EL (cell line): ENCODE results near the gene PFKL.

ENCODE experiments used
- DNase-seq: peaks from one replicate; pipeline ENCODE4 v3.0.0-alpha.2; 2016

The PFKL gene

DNA sequence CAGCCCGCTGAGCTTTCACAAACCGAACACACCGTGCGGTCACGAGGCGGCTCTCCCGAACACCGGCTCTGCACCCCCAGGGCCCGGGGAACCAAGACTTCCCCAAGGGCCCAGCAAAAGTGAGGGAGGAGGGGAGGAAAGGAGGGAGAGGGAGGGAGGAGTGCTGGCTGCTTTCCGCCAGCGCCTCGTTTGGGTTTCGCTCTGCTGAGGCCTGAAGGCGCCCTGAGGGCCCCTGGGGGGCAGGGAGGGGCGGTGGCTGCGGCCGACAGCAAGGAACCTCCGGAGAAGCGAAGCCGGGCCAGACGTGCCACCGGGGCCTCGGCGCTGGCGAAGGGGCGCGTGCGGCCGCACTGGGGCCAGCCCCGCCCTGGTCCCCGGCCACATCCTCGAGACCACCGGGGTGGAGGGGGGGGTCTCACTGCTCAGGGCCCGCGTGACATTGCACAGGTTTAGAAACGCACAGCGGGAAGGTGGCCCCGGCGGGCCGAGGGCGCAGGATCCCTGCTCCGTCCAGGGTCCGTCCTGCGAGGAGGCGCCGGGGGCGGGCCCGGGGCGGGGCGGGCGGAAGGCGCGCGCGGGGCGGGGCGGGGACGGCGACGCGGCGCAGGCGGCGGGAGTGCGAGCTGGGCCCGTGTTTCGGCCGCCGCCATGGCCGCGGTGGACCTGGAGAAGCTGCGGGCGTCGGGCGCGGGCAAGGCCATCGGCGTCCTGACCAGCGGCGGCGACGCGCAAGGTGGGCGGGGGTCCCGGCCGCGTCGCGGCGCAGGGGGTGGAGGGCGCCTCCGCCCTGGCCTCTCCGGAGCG lies at the start of gene PFKL:
PFKL (plus strand) TSS at position 596 of the 804 bp plus-strand sequence; CDS start at position 649, 53 bp downstream.
- peak; percentile 80 for DNase-seq

DNA sequence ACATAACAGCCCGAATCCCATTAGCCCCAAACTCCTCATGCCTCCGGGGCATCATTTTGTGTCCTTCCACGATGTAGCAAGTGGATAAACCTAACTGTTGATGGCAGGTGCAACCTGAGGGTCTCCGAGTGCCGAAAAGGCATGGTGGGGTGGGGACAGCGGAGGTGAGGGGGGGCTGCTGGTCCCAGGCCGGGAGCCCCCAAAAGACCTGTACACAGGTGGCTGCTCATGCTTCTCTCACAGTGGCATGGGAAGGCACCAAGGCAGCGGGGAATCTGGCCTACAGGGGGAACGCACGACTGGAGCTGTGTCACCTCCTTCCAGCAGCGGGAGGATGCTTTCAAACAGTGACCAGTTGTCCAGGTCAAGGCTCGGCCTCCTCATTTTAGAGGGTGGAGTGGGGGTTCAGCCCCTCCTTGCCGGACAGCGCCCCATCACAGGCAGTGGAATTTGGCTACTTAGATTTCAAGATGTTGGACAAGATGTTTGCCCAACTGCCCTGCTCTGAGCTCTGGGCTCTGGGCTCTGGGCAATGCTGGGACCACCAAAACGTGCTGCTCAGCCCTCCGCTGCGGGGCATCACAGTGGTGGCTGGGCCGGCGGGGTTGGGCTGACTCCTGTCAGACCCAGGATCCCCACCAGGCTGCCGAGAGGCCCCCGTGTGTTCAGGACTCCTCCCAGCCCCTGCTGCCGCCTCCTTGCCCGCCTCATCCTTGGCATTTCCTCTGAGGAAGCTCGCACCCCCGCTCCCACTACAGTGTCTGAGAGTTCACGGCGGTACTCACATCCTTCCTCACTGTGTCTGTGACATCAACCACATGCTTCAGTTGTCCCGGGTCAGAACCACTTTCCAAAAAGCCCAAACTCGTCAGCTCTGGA lies 45.8 kb upstream of the PFKL start:
- no peak for DNase-seq

DNA sequence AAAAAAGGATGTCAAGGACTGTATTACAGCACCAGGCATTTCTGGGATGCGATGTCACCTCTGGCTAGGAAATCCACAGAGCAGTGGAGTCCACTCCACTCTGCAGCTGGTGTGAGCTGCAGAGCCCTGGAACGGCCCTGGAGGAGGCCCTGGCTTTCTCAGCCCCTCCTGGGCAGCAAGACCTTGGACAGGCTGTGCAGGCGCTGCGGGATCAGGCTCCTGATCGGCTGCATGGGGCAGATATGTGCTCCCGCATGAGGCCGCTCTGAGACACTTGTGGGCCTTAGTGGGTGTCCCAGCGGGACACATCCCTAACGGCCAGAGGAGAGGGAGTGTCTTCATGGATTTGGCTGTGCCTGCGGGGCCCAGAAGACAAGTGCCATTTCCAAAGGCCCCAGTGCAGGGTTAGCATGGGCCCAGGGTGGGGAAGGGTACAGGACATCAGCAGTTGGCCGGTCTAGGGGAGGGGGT lies 44.3 kb upstream of the PFKL start:
- DNase-seq: no peak

DNA sequence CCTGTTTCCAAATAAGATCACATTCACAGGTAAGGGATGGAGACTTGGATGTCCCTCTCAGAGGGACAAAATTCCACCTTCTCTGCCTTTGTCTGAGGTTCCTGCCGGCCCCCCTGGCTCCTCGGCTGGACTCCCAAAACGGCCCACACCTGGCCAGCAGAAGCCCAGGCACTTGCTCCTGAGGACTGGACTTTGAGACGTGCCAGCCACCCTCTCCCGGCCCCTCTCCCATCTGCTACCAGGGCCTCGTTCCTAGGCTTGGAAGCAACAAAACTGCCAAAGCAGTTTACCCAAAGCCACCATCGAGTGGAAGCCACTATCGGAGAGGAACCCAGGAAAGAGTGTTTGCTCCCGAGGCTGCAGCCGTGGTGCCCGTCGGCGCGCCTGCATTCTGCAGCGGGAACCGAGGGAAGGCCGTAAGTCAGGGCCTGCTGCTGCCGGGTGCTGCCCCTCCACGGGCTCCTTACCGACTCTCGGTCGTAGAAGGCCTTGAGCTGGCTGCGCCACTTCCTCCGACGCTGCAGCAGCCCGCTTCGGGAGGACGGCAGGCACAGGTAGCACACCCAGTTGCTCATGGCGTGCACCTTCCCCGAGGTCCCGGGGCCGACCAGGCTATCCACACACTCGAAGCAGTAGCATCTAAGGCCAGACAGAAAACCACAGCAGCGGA lies 41.7 kb upstream of the PFKL start:
- DNase-seq: no peak

DNA sequence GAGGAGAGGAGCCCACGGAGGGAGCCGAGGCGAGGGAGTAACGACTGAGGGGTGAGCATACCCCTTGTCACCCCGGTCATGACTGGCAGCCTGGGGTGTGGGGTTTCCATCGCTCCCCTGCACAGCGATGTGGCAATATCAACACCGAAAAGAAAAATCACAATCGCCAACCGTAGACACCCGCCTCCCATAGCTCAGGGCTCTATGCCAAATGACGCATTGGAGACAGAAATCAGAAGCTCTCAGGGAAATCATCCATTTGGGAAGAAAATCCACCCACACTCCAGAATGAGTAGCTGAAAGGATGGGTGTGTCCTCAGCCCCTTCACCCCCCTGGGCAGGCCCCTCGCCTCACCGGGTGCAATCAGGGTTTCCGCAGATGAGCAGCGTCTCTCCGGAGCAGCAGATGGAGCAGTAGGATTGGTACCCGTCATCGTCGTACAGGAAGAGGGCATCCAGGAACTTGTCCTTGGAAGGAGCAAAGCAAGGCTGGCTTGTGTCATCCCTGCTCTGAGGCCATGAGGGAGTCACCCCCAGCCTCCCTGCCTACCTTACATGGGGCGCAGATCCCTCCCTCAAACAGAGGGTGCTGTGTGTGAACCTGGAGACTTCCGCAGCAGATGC lies 40.7 kb upstream of the PFKL start:
- DNase-seq: no peak

DNA sequence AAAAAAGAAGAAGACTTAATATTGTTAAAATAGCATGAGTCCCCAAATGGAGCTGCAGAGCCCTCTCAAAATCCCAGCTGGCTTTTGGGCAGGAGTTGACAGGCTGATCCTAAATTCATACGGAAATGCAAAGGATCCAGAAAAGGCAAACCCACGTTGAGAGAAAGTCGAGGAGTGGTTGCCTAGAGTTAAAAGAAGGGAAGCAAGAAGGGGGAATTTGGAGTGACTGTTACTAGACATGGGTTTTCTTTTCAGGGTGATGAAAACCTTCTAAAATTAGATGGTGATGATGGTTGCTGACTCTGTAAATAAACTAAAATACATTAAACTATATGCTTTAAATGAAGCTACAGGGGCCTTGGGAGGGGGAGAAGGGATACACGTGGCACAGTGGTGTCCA lies 39.8 kb upstream of the PFKL start:
- DNase-seq: no peak

DNA sequence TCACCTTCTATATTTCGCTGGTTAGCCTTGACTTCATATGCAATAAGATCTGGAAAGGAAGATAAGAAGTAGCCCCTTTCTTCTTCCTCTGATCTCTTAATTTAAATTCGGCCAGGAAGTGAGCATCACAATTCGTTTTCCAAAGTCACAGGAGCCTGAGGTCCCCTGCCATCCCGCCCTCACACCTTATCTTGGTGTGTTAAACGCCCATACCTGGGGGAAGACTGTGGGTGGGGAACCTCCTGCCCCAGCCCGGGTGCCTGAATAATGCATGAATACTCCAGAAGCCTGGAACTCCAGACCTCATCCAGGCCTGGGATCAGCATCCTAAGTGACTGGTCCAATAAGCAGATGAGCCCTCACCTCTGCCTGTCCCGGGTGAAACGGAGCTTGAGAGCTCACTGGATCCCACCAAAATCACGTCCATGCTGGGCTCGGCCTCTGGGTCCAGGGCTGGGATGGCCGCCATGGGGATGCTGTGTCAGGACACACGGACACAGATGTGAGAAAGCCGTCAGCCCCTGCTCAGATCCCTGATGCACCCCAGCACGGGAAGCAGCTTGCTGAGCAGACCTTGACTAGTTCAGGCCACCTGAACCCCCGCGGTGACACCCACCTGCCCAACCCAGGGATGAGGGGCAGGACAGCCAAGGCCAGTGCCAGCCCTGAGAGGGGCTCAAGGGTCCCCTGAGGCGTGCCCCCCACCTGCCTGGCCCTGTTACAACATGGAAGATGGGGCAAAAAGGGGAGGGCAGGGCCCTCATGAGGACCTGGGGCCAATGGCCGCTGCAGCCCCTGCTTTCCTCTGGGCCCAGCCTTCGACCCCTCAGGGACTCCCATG lies 38.8 kb upstream of the PFKL start:
- DNase-seq: no peak

DNA sequence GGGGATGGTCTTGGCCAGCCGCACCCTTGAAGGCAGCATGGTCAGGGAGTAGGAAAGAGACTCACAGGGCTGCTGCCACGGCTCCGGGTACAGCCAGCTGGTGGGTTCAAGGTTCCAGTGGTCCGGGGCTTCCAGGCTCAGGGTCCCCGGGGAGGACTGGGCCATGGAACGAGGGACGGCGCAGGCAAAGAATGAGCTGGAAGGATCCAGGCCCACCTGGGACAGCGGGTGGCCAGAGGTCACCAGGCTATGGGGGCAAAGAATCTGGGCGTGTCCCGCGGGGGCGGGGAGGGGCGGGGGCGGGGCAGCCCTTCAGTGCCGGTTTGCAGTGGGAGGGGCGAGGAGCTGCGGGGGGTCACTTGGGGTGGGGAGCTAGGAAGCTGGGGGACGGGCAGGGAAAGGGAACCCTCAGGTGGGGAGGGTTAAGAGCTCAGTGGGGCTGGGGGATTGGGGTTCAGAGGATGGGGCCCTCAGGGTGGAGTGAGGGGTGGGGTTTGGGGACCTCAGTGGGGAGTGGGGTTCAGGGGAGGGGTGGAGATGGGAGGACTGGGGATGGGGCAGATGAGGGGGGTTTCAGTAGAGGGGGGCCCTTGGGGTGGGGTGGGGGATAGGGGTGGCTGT lies 38.1 kb upstream of the PFKL start, which contains the start of gene DNMT3L:
DNMT3L (minus strand) TSS at position 223 of the 621 bp plus-strand sequence. CDS start 638 bp downstream, outside the sequence.
- DNase-seq: no peak

DNA sequence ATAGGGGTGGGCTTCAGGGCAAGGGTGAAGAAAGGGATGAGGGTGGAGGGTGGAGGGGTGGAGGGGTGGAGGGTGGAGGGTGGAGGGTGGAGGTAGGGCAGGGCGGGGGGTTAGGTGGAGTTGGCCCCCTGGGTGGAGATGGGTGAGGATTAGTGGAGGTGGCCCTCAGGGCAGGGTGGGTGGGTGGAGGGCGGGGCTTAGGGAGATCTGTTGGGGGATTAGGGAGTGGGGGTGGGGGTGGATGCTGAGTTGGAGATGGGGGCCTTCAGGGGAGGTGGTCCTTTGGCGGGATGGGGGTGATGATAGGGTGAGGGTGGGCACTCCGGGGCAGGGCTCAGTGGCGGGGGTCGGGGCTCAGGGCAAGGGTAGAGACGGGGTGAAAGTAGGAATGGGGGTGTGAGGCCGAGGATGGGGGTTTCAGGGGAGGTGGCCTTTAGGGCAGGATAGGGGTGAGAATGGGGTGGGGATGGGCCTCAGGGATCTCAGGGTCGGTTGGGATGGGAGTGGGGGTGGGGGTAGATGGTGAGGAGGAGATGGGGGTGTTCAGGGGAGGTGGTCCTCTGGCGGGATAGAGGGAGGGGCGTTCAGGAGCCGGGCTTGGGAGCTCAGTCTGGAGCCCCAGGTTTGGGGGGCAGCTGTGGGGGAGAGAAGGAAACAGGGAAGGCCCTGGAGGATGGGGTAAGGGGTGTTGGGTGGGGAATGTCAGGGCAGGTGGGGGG lies 37.4 kb upstream of the PFKL start:
- no peak for DNase-seq

DNA sequence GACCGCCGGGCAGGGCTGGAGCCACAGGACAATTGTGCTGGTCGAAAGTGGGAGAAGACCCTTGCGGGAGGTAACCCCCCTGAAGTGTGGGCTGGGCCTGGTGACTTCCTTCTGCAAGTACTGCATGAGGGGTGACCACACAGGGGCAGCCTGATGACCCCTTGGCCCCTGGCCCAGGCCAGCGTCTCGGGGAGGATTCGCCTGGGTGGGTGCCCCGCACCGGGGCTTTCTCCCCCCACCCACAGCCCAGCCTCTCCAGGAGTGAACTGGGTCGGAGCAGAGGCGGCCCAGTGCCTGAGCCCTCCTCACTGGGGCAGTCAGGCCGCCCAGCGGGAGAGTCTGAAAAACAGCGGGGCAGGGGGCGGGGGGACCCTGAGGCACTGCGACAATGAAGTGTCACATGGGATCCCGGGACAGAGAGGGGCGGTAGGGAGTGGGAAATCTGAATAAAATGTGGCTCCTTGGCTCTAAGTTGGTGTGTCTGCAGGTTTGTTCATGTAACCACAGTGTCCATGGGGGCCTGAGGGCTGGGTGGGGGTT lies 36.6 kb upstream of the PFKL start:
- no peak for DNase-seq

DNA sequence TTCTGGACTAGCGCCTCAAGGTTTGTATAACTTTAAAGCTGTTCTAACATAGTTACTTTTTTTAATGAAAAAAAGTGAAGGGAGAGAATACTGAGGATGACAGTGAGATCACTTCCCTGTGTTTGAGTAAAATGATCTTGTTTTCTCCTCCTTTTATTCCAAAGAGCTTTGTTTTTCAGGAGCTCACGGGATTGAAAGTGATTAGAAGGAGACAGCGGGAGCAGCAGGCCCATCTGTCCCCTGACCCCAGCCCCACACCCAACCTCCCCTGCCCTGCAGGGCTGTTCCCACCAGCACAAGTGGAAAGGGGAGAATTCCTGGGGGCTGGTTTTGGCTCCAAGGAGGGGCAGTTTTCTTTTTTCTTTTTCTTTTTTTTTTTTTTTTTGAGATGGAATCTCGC lies 36.1 kb upstream of the PFKL start:
- DNase-seq: no peak

DNA sequence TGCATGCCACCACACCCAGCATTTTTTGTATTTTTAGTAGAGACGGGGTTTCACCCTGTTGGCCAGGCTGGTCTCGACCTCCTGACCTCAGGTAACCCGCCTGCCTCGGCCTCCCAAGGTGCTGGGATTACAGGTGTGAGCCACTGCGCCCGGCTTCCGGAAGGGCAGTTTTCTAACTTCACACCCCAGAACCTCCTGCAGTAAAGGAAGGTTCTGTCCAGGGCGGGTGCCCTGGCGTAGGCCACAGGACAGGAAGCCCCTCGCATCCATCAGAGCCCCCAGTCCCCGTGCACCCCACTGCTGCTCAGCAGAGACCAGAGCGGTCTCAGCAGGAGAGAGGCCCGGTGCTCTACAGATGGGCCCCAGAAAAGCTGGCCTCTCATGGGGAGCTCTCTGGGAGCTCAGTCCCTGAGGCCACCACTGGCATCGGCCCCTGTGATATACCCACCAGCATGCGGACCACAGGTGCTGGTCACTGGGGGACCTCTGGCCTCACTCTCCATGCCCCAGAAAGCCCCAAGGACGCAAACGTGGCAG lies 34.1 kb upstream of the PFKL start:
- no peak for DNase-seq

DNA sequence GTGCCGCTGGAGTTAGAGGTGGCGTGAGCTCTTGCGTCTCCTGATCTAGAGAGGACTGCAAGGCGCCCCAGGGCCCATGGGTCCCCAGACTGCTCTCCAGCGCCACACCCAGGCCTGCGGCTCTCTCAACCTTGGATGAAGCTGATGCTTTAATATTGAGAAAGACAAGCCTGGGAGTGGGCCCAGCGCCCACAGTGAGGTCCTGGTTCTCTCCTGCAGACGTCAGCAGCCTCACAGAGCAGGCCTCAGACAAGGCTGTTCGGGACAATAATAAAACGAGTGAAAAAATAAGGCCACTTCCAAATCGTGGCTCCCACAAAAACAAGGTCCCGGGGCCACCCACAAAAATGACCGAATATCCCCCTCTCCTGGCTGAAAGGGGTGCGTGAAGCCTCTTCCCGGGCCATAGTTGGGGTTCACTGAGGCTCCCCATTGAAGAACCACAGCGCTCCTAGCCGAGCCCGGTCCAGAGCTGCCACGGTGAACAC lies 32.2 kb upstream of the PFKL start:
- DNase-seq: no peak

DNA sequence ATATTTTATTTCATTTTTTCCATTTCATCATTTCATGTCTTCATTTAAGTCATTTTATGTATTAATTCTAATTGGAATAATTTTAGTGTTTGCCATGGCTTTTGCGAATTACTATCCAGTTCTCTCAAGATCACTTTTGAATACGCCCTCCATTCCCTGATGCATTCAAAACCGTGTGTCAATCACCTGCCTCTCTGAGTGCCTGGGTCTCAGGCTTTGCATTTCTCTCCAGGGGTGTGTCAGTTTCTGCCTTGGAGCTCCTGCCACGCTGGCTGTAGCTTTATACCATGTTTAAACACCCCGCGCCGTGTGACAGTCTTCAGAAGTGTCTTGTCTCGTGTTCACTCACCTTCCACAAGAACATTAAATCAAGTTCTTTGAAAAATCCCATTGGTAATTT lies 30.8 kb upstream of the PFKL start:
- DNase-seq: no peak

DNA sequence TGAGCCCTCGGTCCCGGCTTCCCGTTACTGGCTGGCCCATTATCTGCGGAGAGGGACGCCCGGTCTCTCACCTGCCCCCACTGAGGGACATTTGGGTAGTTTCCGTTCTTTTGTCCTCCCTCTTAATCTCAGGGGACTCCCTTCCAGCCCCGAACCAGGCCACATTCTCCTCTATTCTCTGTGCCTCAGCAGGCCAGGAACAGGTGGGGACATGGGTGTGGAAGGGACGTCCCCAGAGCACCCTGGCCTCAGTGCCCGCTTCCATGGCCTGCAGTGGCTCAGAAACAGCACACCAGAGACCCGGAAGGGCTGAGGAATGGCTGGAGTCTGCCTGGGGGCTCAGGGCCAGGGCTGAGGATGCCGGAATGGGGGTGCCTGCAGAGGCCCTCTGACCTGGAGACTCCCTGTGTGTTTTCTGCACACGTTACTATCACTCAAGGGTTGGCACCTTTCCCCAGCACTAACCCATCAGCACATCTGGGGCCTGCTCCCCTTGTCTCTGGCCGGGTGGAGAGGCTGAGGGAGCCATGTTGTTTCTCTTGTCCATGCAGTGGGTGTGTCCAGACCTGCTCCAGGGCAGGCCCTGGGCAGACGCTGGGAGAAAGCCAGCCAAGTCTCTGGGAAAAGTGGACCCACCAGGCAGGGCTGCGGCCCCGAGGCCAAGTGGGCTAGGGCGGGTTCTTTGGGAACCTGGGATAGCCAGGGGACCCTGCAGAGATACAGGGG lies 28.1 kb upstream of the PFKL start:
- DNase-seq: no peak

DNA sequence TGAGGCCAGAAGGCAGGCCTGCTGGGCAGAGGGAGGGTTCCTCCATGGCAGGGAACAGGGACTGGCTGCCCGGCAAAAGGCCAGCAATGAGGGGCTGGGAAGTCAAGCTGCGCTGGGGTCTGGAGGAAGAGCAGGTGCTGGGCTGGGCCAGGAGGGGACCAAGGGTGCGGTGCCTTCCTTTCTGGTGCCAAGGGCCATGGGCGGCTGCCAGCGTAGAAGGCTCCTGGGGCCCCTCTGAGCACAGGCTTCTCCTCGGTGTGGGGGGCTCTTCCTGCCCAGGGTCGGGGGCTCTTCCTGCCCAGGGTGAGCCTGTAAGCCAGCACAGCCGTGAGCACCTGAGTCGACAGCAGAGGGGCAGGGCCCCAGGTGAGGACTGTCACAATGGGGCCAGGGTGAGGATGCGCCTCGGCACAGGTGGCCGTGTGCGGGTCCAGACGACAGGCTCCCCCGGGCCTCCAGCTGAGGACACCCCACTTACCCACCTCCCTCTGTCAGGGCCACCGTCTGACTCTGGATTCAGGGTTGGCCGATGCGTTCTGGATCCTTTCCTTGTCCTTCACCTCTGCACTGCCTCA lies 27.5 kb upstream of the PFKL start:
- DNase-seq: no peak

DNA sequence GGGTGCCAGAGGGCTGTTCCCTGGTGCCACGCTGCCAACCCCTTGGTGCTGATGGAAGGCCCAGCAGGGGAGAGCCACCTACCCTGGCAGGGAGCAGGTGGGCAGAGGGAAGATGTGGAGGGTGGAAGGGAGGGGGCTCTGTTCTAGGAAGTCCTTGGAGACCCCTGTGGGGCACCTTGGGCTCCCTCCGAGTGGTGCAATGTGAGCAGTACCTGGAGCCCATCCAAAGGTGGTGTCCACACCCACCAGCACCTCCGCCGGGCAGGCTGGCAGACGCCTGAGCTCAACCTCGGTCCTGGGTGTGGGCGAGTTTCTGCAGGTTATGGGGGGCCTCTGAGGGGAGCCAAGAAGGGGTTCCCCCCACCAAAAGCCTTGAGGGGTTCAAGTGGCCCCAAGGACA lies 26.8 kb upstream of the PFKL start:
- no peak for DNase-seq

DNA sequence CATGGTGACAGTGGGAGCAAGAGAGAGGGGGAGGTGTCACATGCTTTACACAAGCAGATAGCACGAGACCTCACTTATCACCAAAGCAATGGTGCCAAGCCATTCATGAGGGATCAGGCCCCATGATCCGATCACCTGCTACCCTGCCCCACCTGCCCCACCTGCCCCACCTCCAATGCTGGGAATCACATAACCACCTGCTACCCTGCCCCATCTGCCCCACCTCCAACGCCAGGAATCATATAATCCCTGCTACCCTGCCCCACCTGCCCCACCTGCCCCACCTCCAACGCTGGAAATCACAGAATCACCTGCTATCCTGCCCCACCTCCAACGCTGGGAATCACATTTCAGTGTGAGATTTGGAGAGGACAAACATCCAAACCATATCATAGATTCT lies 24.8 kb upstream of the PFKL start:
- DNase-seq: no peak
